COLO829 (cell line): ENCODE measurements around the gene MED23.
"Not testable (repeated sequence)": the region's sequence is repeated elsewhere in the genome, so short reads cannot be mapped to it uniquely, and the experiment has no call there.

ENCODE experiments used
- DNase-seq: peaks from one replicate; pipeline ENCODE4 v3.0.0; 2012; ENCODE audit warnings: low spot score

The MED23 gene

DNA sequence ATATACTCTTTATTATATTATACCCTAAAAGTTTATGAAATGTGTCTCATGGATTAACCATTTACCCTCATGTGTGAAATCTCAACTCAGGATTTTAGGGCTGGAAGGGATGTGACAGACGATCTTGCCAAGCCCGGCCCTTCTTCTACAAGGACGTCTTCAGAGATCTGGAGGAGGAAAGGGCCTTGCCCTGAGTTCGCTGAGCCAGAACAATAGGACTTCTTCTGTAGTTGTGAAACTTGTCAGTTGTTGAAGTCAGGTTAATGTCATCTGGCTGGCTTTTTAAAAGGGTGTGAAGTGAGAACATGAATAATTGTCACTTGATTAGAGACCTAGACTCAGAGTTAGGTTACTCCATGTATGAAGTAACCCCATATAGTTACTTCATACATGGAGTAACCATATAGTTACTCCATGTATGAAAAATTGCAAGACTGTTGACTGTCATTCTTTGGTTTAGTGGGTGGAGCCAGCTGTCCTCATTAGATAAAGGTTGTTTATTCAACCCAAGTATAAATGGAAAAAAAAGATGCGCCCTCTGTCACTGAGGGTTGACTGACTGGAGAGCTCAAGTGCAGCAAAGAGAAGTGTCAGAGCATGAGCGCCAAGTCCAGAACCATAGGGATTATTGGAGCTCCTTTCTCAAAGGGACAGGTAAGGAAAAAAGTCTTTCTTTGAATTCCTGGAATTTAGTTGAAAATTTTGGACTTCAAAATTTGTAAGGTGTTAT, 55.2 kb downstream of the MED23 start, which contains the start of gene ARG1:
Gene ARG1 (plus strand): TSS at position 541 of the 730 bp plus-strand sequence. CDS start 57 bp downstream, at position 598.
- DNase-seq: no peak

DNA sequence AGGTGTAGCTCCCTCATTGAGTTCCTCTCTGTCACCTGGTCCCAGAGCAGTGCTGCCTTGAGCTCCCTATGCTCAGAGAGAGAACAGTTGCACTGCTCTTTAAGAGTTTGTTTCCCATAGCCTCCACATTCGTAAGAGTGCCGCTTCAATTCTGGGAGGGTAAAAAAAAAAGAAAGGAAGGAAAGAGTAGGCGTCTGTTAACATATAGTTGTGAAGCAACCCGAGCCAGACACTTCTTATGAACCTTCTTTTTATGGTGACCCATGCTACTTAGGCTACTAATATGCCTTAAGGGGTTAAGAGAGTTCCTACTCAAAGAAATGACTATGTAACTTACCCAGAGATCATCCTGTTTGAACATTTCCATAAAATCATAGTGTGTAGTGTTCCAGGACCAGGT, 59.3 kb downstream of the MED23 start:
- DNase-seq: no peak

DNA sequence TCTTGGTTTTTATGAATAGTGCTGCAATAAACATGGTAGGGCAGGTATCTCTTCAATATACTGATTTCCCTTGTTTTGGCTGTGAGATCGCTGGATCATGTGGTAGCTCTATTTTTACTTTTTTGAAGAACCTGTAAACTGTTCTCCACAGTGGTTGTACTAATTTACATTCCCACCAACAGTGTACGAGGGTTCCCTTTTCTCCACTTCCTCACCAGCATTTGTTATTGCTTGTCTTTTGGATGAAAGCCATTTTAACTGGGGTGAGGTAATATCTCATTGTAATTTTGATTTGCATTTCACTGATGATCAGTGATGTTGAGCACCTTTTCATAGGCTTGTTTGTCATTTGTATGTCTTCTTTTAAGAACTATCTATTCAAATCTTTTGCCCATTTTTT, 63.0 kb downstream of the MED23 start:
- DNase-seq: no peak

DNA sequence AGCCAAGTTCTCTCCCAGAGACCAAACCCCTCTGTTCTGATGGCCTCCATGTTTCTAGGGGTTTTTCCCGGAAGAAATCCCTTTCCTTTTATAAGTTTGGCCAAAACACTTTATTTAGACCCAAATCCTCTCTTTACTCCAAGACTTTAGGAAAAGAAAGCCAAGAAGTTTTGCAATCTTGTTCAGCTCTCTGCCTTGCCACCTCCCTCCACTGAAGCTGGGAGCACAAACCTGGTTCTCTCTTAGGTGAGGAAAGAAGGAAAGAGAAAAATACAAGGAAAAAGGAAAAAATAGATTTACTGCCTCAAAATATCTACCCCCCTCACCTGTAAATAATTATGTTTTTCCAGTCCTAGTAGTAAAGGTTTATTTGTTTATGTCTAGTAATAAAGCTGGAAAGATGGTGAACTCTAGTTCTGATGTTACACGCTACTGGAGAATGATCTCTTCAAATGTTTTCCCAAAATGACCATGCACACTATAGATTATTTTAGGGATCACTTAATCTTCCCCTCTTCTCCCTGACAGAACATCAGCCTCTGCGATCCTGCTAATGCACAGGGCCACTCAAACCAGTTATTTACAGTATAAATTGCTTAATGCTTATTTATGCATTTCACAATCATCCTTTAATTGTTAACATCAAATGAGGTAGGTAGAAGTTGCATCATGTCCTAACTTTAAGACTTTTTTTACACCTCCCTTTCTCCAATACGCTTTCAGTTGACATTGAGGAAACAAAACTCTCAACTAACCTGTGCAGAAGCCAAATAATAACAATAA, 65.9 kb downstream of the MED23 start:
- DNase-seq: no peak

DNA sequence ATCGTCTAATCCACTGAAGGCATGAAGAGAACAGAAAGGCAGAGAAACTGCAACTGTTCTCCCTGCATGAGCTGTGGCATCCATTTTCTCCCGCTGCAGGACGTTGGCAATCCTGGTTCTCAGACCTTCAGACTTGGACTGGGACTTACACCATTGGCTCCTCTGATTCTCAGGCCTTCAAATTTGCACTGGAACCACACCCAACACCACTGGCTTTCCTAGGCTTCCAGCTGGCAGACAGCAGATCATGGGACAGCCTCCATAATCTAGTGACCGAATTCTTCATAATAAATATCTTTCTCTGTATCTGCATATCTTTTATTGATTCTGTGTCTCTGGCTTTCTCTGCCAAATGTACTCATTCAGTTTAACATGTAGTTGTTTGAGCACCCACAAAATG, 69.1 kb downstream of the MED23 start:
- no peak for DNase-seq

DNA sequence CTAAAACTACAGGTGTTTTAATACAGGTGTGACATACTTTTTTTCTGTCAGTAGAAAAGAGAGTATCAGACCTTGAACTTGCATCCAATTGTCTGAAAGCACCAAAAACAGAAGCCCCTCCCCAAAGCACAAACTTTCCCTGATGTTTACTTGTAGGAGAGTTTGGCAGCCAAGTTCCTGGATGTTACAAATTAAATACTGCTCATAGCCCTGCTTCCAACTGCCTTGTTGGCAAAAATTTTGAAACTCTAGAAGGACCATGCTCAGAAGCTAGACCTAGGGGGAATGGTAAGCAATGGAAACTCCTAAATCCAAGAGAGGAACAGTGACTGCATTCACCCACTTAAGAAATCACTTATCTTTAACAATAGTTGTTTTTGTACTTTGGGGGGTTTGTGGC, 72.0 kb downstream of the MED23 start:
- DNase-seq: peak; percentile 28

DNA sequence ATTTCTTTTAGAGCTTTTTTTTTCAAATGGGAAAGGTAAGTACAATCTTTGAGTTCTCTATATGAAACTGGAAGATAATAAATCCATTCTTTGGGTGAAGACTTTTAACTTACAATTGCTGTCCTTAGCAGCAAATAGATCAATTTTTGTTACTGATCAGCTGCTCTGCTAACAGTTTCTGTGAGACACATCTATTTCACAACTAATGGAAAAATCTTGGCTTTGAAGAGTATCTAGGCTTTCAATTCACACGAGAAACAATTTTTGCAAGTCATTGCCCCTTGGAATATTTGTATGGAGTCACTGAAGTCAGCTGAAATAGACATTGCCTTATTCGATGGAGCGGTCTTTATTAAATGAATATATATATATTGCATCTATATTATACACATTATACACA, 75.5 kb downstream of the MED23 start:
- no peak for DNase-seq

DNA sequence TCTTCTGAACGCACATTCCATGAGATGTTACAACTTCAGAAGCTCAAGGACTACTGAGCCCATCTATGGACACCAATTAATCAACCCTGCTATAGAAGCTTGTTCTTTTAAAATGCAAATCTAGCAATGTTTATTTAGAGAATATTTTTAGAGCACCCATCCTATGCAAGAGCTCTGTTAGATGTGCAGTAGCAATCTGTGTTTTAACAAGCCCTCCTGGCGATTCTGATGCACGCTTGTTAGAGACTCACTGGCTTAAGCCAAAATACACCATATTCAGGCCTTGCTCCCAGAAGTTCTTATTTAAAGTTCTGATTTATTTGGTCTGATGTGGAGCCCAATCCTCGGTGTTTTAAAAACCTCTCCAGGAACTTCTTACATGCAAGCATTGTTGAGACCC, 76.1 kb downstream of the MED23 start:
- no peak for DNase-seq

DNA sequence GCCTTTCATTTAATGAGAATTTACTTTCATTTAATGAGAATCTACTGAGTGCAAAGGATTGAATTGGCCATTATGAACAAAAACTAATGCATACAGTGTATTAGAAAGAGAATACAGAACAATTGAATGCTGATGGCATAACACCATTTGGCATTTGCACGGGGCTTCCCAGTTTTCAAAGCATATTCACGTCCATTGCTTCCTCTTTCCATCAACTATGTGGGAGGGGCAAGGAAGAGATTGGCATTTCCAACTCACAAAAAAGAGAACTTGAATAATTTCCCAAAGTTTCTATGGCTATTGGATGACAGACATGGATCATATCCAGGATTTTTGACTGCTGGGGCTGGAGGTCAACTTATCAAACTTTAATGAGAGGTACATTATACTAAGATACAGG, 78.2 kb downstream of the MED23 start:
- no peak for DNase-seq

DNA sequence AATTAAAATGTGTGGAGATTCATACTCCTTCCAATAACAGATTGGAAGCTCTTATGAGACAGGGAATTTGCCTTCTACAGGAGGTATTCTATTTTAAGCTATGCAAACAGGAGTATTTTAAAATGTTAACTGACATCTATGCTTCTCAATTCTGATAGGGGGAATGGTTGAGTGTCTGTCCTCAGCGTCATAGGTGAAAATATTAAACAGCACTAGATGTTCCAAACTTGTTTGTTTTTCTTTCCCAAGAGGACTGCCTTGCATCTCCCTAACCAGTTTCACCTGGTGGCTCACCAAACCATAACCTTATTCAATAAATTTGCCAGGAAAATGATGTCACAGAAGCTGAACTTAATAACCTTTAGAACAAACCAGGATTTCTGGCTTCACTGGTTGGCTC, 79.6 kb downstream of the MED23 start:
- DNase-seq: no peak

DNA sequence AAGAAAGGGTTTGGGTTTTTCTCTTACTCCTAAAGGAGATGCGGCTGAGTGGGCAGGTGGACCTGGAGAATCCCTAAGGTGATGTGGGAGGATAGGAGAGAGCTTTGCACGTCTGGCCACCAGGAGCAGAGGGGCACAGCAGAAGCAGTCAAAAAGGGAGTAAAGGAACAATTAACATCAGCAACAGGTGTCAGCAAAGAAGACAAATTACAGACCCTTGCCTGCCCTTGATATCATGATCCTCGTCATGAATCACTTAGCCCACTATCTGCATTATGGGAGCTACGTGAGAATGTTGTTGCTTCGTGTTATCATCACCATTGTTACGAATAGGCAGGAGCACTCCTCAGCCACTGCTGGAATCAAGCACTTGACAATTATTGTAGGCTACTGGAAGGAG, 80.6 kb downstream of the MED23 start:
- DNase-seq: no peak

DNA sequence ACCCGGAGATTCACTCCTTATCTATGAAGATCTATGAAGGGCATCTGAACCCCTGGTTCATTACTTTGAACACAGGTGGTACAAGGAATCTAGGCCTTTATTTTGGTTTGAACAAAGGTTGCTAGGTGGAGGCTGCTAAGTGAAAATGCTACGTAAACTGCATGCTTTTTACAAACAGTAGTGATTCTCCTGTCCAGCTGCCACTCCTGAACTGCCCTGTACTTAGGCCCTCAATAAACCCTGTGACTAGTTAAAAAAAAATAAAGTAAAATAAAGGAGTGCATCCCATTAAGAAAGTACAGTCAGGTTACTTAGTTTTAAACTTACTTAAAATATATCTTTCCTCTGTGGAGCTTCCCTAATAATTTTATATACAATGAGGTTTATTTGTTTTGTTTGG, 82.7 kb downstream of the MED23 start:
- no peak for DNase-seq

DNA sequence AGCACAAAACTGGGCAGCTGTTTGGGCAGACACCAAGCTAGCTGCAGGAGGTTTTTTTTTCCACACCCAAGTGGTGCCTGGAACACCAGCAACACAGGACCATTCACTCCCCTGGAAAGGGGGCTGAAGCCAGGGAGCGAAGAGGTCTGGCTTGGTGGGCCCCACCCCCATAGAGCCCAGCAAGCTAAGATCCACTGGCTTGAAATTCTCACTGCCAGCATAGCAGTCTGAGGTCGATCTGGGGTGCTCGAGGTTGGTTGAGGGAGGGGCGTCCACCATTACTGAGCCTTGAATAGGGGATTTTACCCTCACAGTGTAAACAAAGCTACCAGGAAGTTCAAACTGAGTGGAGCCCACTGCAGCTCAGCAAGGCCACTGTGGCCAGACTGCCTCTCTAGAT, 89.4 kb downstream of the MED23 start:
- not testable (repeated sequence) for DNase-seq

DNA sequence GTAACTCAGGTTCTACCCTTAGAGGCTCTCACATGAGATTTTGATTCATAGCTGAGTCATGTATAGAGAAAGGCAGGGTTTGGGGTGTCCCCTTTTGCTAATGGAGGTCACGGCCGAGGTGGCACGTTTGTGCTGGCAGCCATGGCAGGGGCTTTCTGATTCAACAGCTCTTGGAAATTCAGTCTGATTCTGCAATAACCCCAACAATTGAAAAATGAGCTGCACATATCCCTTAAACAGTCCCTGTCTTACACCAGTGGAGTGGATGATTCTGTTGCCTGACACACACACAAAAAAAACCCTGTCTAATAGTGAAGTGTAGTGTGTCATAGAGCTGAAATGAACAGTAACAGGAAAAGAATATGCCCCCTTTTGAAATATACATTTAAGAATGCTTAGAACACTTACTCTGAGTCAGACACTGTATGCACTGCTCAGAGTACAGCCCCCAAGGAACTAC, 95.4 kb downstream of the MED23 start:
- no peak for DNase-seq

DNA sequence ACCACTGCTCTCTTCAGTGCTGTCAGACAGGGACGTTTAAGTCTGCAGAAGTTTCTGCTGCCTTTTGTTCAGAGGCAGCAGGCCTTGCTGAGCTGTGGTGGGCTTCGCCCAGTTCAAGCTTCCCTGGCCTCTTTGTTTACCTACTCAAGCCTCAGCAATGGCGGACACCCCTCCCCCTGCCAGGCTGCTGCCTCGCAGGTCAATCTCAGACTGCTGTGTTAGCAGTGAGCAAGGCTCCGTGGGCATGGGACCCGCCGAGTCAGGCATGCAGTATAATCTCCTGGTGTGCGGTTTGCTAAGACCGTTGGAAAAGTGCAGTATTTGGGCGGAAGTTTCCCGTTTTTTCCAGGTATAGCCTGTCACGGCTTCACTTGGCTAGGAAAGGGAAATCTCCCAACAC, 96.4 kb downstream of the MED23 start:
- not testable (repeated sequence) for DNase-seq

DNA sequence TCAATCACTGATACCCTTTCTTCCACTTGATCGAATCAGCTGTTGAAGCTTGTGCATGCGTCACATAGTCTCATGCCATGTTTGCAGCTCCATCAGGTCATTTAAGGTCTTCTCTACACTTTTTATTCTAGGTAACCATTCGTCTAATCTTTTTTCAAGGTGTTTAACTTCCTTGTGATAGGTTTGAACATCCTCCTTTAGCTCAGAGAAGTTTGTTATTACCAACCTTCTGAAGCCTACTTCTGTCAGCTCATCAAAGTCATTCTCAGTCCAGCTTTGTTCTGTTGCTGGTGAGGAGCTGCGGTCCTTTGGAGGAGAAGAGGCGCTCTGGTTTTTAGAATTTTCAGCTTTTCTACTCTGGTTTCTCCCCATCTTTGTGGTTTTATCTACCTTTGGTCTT, 97.1 kb downstream of the MED23 start:
- DNase-seq: not testable (repeated sequence)

DNA sequence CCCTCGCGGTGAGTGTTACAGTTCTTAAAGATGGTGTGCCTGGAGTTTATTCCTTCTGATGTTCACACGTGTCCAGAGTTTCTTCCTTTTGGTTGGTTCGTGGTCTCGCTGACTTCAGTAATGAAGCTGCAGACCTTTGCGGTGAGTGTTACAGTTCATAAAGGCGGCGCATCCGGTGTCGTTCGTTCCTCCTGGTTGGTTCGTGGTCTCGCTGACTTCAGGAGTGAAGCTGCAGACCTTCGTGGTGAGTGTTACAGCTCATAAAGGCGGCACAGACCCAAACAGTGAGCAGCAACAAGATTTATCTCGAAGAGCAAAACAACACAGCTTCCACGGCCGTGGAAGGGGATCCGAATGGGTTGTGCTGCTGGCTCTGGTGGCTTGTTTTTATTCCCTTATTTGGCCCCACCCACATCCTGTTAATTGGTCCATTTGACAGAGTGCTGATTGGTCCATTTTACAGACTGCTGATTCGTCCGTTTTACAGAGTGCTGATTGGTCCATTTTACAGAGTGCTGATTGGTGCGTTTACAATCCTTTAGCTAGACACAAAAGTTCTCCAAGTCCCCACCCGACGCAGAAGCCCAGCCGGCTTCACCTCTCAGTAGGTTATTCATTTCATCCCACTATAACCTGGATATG, 103.2 kb downstream of the MED23 start:
- DNase-seq: no peak

DNA sequence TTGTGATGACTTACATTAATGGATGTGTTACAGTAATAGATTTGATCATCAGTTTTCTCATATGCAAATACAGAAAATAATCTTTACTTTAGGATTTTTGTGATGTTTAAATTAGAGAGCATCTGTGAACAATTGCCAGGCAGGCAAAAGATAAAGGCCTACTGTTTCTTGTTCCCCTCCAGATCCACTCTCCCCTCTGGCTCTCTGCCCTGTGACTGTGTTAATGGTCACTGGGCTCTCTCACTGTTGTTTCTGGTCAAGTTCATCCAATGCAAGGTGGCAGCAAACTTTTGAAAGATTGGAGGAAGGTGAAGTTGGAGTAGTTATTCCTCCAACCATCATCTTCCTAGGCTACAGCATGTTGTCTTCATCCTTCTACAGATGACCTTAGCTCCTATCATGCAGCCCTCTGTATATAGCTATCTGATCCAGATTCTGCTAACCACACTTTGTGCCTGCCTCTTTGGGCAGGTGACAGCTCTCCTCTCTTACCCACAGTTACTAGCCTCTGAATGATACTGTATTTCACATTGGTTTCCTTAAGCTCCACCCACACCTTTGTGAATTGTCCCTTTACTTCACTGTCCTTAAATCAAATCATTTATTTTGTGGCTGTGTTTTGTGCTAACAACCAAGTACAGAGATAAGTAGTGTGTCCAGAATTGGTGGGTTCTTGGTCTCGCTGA, 103.9 kb downstream of the MED23 start:
- no peak for DNase-seq
